ENCODE results near the gene ZNF280B.

The ZNF280B gene

GRCh38 chr22:22508274-22509176 lies at the start of gene ZNF280B:
ZNF280B (minus strand) TSS chr22:22508742; CDS start chr22:22489398, 19,344 bp downstream.
- TF ChIP-seq CTCF (IDR thresholded peaks at IDR 0.05; ENCODE audit: borderline replicate concordance, insufficient read depth, low read depth, low read length), result peak; percentile 75

GRCh38 chr22:22556995-22557925 lies 48.7 kb upstream of the ZNF280B start:
- no peak for TF ChIP-seq CTCF (IDR thresholded peaks at IDR 0.05; ENCODE audit: borderline replicate concordance, insufficient read depth, low read depth, low read length)
- H3K4me3 ChIP-seq (ENCODE audit: low read depth, low read length), result no peak overlapping the region

More at GRCh38 chr22:22508274-22509176, at the start of gene ZNF280B:
- H3K4me3 ChIP-seq (ENCODE audit: low read depth, low read length), result peak within 1 kb of the TSS; percentile 82

GRCh38 chr22:22556578-22556977 lies 48.0 kb upstream of the ZNF280B start:
- TF ChIP-seq CTCF (IDR thresholded peaks at IDR 0.05; ENCODE audit: borderline replicate concordance, insufficient read depth, low read depth, low read length), result no peak
- no peak overlapping the region for H3K4me3 ChIP-seq (ENCODE audit: low read depth, low read length)

DNA sequence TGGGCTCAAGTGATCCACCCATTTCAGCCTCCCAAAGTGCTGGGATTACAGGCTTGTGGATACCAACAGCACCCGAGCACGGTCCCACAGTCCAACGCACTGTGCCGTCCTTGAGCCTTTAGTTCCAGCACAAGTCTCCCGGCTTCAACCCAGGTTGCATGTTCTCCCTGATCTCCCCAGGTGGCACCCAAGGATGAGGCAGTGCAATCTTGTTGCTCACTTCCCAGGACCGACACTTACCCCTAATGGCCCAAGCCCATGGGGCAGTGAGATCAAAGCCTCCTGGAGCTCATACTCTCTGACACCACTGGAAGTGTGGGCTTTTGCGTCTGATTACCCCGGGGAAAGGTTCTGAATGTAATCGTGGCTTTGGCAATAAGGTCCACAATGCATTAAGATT lies 47.1 kb upstream of the ZNF280B start:
- no peak overlapping the region for H3K4me3 ChIP-seq (ENCODE audit: low read depth, low read length)
- no peak for TF ChIP-seq CTCF (IDR thresholded peaks at IDR 0.05; ENCODE audit: borderline replicate concordance, insufficient read depth, low read depth, low read length)

- TF ChIP-seq CTCF (IDR thresholded peaks at IDR 0.05; ENCODE audit: borderline replicate concordance, insufficient read depth, low read depth, low read length), result no peak
- H3K4me3 ChIP-seq (ENCODE audit: low read depth, low read length), result no peak overlapping the region
Measured at GRCh38 chr22:22554587-22555284, 46.2 kb upstream of the ZNF280B start.

- no peak overlapping the region for H3K4me3 ChIP-seq (ENCODE audit: low read depth, low read length)
Measured at GRCh38 chr22:22553735-22554586, 45.4 kb upstream of the ZNF280B start.

More at GRCh38 chr22:22553735-22554586, 45.4 kb upstream of the ZNF280B start:
- no peak for TF ChIP-seq CTCF (IDR thresholded peaks at IDR 0.05; ENCODE audit: borderline replicate concordance, insufficient read depth, low read depth, low read length)
